Testis (tissue), 2 donors: Measurements from ENCODE around the gene OLFML2A.

Source experiments
- CTCF ChIP-seq, 3 experiments: fragments of 450-650 bp in 2 of 3; fragments of 200-600 bp in 1 of 3; sonication (generic) in 1 of 3; IDR thresholded peaks; one replicate each; pipeline ENCODE4 v1.5.1; 2016 to 2019; ENCODE audit warnings: antibody characterized with exemption in 3 of 3, mild to moderate bottlenecking in 2 of 3, moderate library complexity in 1 of 3
- POLR2A ChIP-seq: fragments of 450-650 bp; IDR thresholded peaks from one replicate; pipeline ENCODE4 v1.6.1; 2017; ENCODE audit warnings: antibody characterized with exemption, mild to moderate bottlenecking, moderate library complexity

- TF ChIP-seq POLR2A (no peak), CTCF (IDR thresholded peaks at IDR 0.05) (no peak)
Measured at GRCh38 chr9:124741149-124741548, 35.8 kb upstream of the OLFML2A start.
